COLO829 (cell line): ENCODE measurements around the gene ATAD2B.
"Not testable (repeated sequence)": the region's sequence is repeated elsewhere in the genome, so short reads cannot be mapped to it uniquely, and the experiment has no call there.

Experiments used
- DNase-seq: peaks from one replicate; pipeline ENCODE4 v3.0.0; 2012; ENCODE audit warnings: low spot score

ATAD2B gene

GRCh38 chr2:23745068-23745725, 181.7 kb downstream of the ATAD2B start:
- no peak for DNase-seq

GRCh38 chr2:23736783-23737182, 190.1 kb downstream of the ATAD2B start:
- not testable (repeated sequence) for DNase-seq

- DNase-seq: no peak
These were observed 192.5 kb downstream of the ATAD2B start for GRCh38 chr2:23734416-23734815.

GRCh38 chr2:23723029-23723428, 203.9 kb downstream of the ATAD2B start:
- DNase-seq: not testable (repeated sequence)

DNA sequence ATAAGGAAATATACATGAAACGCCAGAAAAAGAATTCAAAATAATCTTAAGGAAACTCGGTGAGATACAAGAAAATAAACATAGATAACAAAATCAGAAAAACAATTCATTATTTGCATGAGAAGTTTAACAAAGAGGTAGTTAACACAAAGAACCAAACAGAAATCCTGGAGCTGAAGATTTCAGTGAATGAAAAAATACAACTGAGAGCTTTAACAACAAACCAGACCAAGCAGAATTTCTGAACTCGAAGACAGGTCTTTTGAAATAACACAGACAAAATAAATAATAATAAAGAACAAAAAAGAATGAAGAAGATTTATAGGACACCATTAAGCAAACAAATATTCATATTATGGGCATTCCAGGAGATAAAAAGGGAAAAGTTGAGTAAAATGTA, 204.7 kb downstream of the ATAD2B start:
- no peak for DNase-seq

GRCh38 chr2:23721454-23721826, 205.5 kb downstream of the ATAD2B start:
- no peak for DNase-seq

- no peak for DNase-seq
These were observed 206.0 kb downstream of the ATAD2B start for GRCh38 chr2:23720705-23721453.

- no peak for DNase-seq
These were observed 207.2 kb downstream of the ATAD2B start for GRCh38 chr2:23719716-23720115.

DNA sequence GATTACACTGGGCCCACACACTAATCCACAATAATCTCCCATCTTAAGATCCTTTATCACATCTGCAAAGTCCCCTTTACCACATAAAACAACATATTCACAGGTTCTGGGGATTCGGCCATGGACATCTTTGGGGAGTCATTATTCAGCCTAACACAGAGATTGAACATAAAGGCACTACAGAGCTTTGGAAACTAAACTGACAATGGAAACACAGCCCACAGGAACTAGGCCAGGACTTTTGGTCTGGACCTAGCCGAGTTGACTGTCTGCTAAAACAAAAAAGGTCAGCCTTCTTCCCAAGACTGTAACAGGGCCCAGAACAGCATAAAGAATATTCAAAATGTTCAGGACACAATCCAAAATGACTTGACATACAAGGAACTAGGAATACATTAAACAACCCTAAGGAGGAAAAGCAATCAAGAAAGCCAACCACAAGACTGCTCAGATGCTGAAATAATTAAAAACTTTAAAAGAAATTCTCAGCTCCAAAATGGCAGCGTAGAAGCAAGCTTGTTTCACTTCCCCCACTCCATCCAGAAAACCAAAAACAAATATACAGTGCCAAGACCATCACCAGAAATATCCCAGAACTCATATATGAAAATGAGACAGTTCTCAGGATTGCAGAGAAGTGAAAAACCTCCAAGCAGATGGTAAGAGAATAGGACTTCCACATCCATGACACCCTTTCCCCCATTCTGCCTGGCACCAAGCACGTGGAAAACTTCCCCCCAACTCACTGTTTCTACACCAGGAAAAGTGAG, 207.8 kb downstream of the ATAD2B start:
- DNase-seq: no peak

DNA sequence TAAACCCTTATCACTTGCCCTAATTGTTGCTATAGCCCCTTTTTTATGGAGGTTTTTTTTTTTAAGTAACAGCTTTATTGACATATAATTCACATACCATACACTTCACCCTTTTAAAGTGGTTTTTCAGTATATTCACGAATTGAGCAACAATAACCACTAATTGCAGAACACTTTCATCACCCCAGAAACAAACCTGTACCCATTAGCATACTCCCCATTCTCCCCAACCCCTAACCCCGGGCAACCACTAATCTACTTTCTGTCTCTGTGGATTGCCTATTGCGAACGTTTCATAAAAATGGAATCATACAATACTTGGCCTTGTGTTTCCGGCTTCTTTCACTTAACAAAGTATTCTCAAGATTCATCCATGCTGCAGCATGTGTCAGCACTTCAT, 213.6 kb downstream of the ATAD2B start:
- DNase-seq: no peak

- no peak for DNase-seq
These were observed 214.2 kb downstream of the ATAD2B start for GRCh38 chr2:23712756-23713151.

- DNase-seq: no peak
These were observed 214.8 kb downstream of the ATAD2B start for GRCh38 chr2:23711979-23712755.

DNA sequence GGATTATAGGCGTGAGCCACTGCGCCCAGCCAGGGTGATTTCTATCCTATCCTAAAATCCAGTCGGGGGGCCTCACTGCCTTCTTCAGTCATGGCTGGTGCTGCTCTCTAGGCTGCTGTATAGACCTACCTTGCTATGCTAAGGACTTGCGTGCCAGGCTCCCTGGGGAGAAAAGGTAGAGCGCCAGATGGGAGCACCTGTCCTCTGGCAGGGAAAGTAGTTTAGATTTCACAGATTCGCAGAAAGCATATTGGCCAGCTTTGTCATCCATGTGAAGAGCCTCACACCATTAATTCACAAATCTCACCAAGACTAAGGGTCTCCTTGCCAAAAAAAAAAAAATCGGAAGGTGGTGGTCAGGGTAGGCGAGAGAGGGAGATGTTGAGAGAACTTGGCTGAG, 217.6 kb downstream of the ATAD2B start:
- no peak for DNase-seq

DNA sequence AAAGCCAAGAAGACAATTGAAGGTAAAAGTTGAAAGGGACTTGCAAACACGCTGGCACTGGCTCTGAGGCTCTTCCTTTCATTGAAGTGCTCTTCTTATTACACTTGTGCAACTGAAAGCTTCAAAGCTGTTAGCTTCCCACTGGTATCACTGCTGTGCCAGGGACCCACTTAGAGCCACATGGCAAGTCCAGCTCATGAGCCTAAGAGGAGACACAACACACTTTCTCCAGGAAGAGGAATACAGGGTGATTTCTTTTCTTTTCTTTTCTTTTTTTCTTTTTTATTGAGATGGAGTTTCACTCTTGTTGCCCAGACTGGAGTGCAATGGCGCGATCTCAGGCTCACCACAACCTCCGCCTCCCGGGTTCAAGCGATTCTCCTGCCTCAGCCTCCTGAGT, 218.2 kb downstream of the ATAD2B start:
- DNase-seq: no peak

DNA sequence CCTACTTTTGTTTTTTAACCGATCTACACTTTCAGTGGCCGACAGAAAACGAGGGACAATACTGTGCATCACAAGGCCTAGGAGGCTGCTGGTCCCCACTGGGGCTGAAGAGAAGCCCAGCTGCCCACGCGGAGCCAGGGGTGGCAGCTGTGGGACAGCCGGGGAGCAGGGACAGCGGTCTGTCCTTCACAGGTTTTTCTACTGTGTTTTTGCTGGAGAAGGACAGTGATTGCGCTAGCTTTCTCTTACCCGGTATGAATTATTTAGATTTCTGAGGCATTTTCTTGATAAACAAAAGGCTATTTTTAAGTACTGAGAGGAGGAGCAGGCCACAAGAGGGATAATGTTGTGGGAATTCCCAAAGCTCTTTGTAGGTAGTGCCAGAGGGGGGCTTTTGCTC, 219.8 kb downstream of the ATAD2B start:
- DNase-seq: no peak

GRCh38 chr2:23706613-23707078, 220.3 kb downstream of the ATAD2B start:
- no peak for DNase-seq

GRCh38 chr2:23705771-23706612, 220.9 kb downstream of the ATAD2B start:
- DNase-seq: no peak

DNA sequence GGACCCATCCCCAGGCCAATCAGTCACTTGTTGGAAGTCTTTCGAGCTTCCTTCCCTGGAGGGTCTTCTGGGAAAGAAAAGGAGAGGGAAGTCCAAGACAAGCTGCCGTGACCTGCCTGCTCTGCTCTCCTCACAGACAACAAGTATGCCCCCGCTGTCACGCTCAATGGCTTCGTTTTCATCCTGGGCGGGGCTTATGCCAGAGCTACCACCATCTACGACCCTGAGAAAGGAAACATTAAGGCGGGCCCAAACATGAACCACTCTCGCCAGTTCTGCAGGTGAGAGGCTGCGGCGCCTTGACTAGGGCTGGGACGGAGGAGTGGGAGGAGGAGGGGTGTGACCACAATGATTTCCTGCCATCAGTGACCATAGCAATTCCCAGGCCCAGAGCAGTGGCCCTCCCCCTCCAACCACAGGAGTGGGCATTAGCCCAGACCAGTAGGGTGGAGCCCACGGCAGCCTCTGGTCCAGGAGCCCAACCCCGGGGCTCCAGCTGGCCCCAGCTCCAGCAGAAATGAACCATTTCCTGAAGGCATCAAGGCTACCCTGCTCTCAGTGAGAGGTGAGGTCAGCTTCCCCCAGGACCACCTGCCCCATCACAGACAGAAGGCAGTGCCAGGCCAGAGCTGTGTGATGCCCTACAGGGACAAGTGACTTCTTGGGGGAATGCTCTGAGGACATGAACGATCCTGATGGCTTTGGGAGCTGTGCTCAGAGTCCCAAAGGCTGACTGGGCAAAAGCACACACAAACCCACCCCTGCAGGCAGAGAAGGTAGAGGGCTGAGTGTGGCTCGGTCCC, 223.1 kb downstream of the ATAD2B start:
- no peak for DNase-seq

DNA sequence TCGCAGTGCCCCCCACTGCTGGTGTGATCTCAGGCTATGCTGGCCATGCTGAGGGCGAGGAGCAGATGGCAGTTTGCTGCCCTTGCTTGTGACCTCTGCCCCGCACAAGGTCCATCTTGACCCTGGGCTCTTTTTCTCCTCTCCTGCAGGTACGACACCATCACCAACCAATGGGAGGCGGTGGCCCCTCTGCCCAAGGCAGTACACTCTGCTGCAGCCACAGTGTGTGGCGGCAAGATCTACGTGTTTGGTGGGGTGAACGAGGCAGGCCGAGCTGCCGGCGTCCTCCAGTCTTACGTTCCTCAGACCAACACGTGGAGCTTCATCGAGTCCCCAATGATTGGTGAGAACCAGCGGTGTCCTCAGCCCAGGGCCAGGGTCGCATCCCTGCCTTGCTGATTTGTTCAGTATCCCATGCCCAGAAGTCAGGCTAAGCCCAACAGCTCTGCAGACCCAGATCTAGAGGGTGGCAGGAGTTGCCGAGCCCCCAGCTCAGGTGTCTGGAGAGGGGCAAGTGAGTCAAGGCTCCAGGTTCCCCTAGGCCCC, 223.8 kb downstream of the ATAD2B start:
- no peak for DNase-seq

DNA sequence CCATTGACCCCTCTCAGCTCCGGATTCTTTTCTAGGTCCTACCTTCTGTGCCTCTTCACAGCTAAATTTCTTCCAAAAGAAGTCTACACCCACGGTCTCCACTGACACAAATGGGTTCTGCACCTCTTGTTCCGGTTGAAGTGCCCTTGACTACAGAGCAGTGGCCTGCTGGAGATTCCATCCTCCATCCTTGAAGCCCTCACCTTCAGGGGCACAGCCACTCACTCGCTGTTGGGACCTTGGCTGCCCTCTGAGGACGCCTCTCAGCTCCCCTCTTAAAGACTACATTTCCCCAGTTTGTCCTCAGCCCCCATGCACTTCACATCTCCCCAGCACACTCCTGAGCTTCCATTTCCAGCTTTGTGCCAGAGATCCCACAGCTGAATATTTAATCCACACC, 226.3 kb downstream of the ATAD2B start:
- no peak for DNase-seq
